RWPE2 (cell line): ENCODE data around the gene PLXNA4.

Experiments used
- ATAC-seq: fragments of 200-7000 bp; cut with Tn5 transposase; 3 replicates; pipeline ENCODE4 v1.9.1; 2021; ENCODE audit warnings: low read depth
- DNase-seq: peaks from one replicate; pipeline ENCODE4 v3.0.0-alpha.2; 2020; ENCODE audit warnings: low spot score
- H3K27ac ChIP-seq: fragments of 450-650 bp; 2 replicates; pipeline ENCODE4 v1.5.1; 2017; ENCODE audit warnings: mild to moderate bottlenecking; ENCODE audit not compliant: poor library complexity, severe bottlenecking
- H3K27me3 ChIP-seq: fragments of 250-450 bp; sonication (Bioruptor Pico); 2 replicates; pipeline ENCODE4 v1.5.1; 2021; ENCODE audit warnings: mild to moderate bottlenecking, moderate library complexity; ENCODE audit not compliant: insufficient read depth, poor library complexity, severe bottlenecking
- H3K36me3 ChIP-seq: fragments of 250-450 bp; sonication (Bioruptor Pico); 2 replicates; pipeline ENCODE4 v1.5.1; 2020; ENCODE audit warnings: low read depth, mild to moderate bottlenecking, moderate library complexity
- H3K4me1 ChIP-seq: fragments of 250-450 bp; sonication (Bioruptor Pico); 2 replicates; pipeline ENCODE4 v1.5.1; 2021; ENCODE audit warnings: mild to moderate bottlenecking, moderate library complexity; ENCODE audit not compliant: insufficient read depth, poor library complexity, severe bottlenecking
- H3K4me3 ChIP-seq: fragments of 250-450 bp; sonication (Bioruptor Pico); 2 replicates; pipeline ENCODE4 v1.5.1; 2021; ENCODE audit warnings: mild to moderate bottlenecking, moderate library complexity; ENCODE audit not compliant: severe bottlenecking
- H3K9me3 ChIP-seq: fragments of 250-450 bp; sonication (Bioruptor Pico); 2 replicates; pipeline ENCODE4 v1.5.1; 2021; ENCODE audit warnings: mild to moderate bottlenecking, moderate library complexity; ENCODE audit not compliant: severe bottlenecking
- TF ChIP-seq, protein P1 (sequence below): fragments of 450-650 bp; IDR thresholded peaks from one replicate; pipeline ENCODE4 v1.5.1; 2017; ENCODE audit warnings: mild to moderate bottlenecking, moderate library complexity; ENCODE audit not compliant: poor library complexity, severe bottlenecking

The PLXNA4 gene

DNA sequence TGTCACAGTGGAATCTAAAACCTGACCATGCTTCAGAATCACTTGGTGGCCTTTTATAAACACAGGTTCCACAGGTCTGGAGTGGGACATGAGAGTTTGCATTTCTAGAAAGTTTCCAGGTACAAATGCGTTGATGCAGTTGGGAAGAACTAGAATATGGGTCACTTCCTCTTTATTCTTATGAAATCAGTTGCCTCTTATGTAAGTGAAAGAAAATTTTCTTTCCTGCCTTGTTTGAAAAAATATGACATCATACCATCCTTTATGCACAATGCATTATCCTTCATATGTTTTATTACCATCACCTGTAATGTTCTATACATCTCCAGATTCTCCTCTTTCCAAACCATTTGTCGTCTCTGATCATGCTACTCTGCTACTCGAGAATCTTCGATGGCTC is 44.0 kb downstream of the PLXNA4 start:
- TF ChIP-seq, protein P1, sequence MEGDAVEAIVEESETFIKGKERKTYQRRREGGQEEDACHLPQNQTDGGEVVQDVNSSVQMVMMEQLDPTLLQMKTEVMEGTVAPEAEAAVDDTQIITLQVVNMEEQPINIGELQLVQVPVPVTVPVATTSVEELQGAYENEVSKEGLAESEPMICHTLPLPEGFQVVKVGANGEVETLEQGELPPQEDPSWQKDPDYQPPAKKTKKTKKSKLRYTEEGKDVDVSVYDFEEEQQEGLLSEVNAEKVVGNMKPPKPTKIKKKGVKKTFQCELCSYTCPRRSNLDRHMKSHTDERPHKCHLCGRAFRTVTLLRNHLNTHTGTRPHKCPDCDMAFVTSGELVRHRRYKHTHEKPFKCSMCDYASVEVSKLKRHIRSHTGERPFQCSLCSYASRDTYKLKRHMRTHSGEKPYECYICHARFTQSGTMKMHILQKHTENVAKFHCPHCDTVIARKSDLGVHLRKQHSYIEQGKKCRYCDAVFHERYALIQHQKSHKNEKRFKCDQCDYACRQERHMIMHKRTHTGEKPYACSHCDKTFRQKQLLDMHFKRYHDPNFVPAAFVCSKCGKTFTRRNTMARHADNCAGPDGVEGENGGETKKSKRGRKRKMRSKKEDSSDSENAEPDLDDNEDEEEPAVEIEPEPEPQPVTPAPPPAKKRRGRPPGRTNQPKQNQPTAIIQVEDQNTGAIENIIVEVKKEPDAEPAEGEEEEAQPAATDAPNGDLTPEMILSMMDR: no peak
- ATAC-seq (no peak), DNase-seq (no peak)
- H3K4me3 ChIP-seq: no peak overlapping the region
- H3K36me3 ChIP-seq: no peaks in the 10 kb centered on the region
- H3K9me3 ChIP-seq: no peaks in the 10 kb centered on the region
- H3K27ac ChIP-seq: no peak overlapping the region
- peaks cover 40% of the 10 kb centered on the region for H3K27me3 ChIP-seq
- H3K4me1 ChIP-seq: no peaks in the 10 kb centered on the region

DNA sequence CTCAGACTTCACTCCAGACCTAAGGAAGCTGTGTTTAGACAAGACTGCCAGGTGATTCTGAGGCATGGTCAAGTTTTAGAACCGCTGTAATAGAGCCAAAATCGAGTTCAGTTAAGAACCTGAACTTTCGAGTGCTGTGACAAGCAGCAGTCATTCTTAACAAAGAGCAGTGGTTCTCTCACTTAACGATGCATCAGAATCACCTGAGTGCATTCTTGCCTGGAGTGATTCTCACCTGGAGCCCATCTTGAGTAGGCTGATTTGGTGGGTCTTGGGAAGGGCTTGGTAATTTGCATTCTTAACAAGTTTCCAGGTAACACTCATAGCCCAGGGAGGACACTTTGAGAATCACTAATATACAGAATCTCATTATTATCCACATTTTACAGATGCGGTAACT is 44.7 kb downstream of the PLXNA4 start:
- ATAC-seq (no peak), DNase-seq (no peak)
- Histone ChIP-seq H3K4me1 (no peaks in the 10 kb centered on the region), H3K27ac (no peak overlapping the region), H3K27me3 (peaks cover 40% of the 10 kb centered on the region), H3K9me3 (no peaks in the 10 kb centered on the region), H3K4me3 (no peak overlapping the region), H3K36me3 (no peaks in the 10 kb centered on the region)
- TF ChIP-seq, protein P1: no peak

DNA sequence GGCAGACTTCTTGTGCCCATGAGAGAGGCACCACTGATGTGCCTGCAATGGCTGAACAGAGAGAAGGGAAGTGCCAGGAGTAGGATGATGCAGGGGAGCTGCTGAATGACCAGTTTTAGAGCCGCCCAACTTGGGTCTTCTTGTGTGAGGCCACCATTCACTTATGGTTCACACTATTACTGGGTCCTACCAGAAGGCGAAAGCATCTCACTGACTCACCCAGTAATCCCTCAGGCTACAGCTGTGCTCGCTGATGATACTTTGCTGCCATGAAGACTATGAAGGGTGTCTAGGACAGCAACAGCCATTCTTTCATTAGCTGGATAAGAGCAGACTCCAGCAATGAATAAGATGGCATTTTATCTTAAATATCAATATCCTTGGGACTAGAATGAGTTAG is 47.6 kb downstream of the PLXNA4 start:
- DNase-seq: no peak
- TF ChIP-seq, protein P1: no peak

DNA sequence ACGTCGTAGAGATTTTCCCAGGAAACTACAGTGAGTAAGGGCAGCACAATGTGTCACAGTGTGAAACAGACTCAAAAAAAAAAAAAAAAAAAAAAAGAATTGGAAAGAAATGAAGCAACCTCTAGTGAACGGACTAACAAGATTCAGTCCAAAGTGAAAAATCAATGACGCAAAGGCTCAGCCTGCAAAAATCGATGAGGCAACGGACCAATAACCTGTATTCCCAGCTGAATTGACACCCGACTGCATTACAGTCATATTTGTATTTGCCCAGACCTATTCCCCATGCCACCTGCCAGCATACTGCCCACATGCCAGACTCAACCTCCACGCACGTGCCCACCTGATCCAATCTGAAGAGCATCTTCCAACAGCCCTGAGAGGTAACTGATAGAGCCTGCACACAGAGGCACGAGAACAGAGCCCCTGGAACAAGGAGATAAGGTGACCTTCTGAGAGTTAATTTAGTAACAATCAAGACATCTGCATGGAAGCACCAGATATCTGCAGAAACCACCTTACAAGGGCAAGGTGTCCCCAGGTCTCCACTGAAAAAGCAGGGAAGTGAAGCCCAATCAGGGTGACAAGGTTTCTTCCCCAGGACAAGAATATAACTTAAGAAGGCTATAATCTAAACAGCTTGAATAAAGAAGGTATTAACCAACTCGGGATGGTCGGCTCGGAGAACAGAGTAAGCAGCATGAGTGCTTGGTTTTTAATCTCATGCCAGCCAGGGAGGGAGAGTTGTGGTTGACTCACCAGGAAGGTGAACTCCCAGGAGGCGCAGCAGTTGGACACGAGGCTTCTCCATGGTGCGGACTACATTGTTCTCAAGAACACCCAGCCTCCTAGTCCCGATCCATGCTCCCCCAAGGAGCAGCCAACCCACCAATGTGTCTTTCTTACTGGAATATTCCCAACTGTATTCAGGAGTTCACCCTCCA is 48.5 kb downstream of the PLXNA4 start:
- H3K4me3 ChIP-seq: no peak overlapping the region
- DNase-seq (no peak), ATAC-seq (no peak)
- H3K27me3 ChIP-seq: peaks cover 28% of the 10 kb centered on the region
- no peaks in the 10 kb centered on the region for H3K4me1 ChIP-seq
- no peaks in the 10 kb centered on the region for H3K9me3 ChIP-seq
- TF ChIP-seq, protein P1: no peak
- no peak overlapping the region for H3K27ac ChIP-seq
- no peaks in the 10 kb centered on the region for H3K36me3 ChIP-seq

More for the DNA sequence above, 47.6 kb downstream of the PLXNA4 start:
- Histone ChIP-seq H3K36me3 (no peaks in the 10 kb centered on the region), H3K4me3 (no peak overlapping the region), H3K27me3 (peaks cover 30% of the 10 kb centered on the region), H3K9me3 (no peaks in the 10 kb centered on the region), H3K27ac (no peak overlapping the region), H3K4me1 (no peaks in the 10 kb centered on the region)
- no peak for ATAC-seq
